ENCODE measurements around the gene CNTF.
A peak's percentile ranks its signal among the peaks of the same experiment; 100 is the strongest.

Gene CNTF

GRCh38 chr11:58649623-58650022 lies 27.2 kb downstream of the CNTF start:
- peaks cover 3 to 15% (median 6%) of the 10 kb centered on the region in 5 experiments for H3K9me3 ChIP-seq (ENCODE audit: control extremely low read depth in 1 of 5, control insufficient read depth in 4 of 5, insufficient read depth in 2 of 5, low read depth in 1 of 5, low read length in 4 of 5)
- H3K36me3 ChIP-seq (ENCODE audit: control insufficient read depth in 4 of 4, insufficient read depth in 4 of 4, low read length in 3 of 4) = no peaks in the 10 kb centered on the region
- no peak for DNase-seq
- H3K27ac ChIP-seq (ENCODE audit: insufficient read depth in 1 of 2, low read depth in 1 of 2, low read length in 2 of 2, poor library complexity in 1 of 2, severe bottlenecking in 2 of 2) = no peak overlapping the region
- no peaks in the 10 kb centered on the region for H3K27me3 ChIP-seq (replicated peaks in 2 of 5; ENCODE audit: control insufficient read depth in 4 of 5, insufficient read depth in 5 of 5, low read length in 4 of 5)
- ChIA-PET CTCF (interaction anchor here (1.1 to 2.0 kb wide), 3 partner anchors 20 to 139 kb away, joined by 3 to 9 read pairs (median 6); no protein-coding TSS in a partner anchor), POLR2A (no interaction called here)
- H3K4me3 ChIP-seq (ENCODE audit: control insufficient read depth in 1 of 7, extremely low read depth in 1 of 7, insufficient read depth in 4 of 7, low read depth in 2 of 7, low read length in 6 of 7) = no peak overlapping the region
- peaks cover 0 to 4% (median 2%) of the 10 kb centered on the region in 4 experiments for H3K4me1 ChIP-seq (ENCODE audit: control extremely low read depth in 1 of 4, control insufficient read depth in 4 of 4, insufficient read depth in 4 of 4, low read length in 3 of 4)

- Histone ChIP-seq H3K4me1 (ENCODE audit: control extremely low read depth in 1 of 4, control insufficient read depth in 4 of 4, insufficient read depth in 4 of 4, low read length in 3 of 4) (peaks cover 0 to 4% (median 2%) of the 10 kb centered on the region in 4 experiments), H3K4me3 (ENCODE audit: control insufficient read depth in 1 of 7, extremely low read depth in 1 of 7, insufficient read depth in 4 of 7, low read depth in 2 of 7, low read length in 6 of 7) (no peak overlapping the region), H3K36me3 (ENCODE audit: control insufficient read depth in 4 of 4, insufficient read depth in 4 of 4, low read length in 3 of 4) (no peaks in the 10 kb centered on the region), H3K27ac (ENCODE audit: insufficient read depth in 1 of 2, low read depth in 1 of 2, low read length in 2 of 2, poor library complexity in 1 of 2, severe bottlenecking in 2 of 2) (no peak overlapping the region), H3K9me3 (ENCODE audit: control extremely low read depth in 1 of 5, control insufficient read depth in 4 of 5, insufficient read depth in 2 of 5, low read depth in 1 of 5, low read length in 4 of 5) (peaks cover 3 to 13% (median 5%) of the 10 kb centered on the region in 5 experiments), H3K27me3 (replicated peaks in 2 of 5; ENCODE audit: control insufficient read depth in 4 of 5, insufficient read depth in 5 of 5, low read length in 4 of 5) (no peaks in the 10 kb centered on the region)
- DNase-seq = no peak
- POLR2A ChIA-PET = no interaction called here
- CTCF ChIA-PET = interaction anchor here (1.1 to 6.8 kb wide), 5 partner anchors 14 to 138 kb away, joined by 3 to 53 read pairs (median 6); no protein-coding TSS in a partner anchor
- WGBS (ENCODE audit: insufficient coverage) = no CpG with 5 or more reads among the region's 1 CpG
These were observed 28.0 kb downstream of the CNTF start for GRCh38 chr11:58650496-58650895.

- POLR2A ChIA-PET = interaction anchor here (0.6 kb wide), 1 partner anchor 113 kb away, joined by 3 read pairs; no protein-coding TSS in a partner anchor
- no peak for DNase-seq
- H3K9me3 ChIP-seq (ENCODE audit: control extremely low read depth in 1 of 5, control insufficient read depth in 4 of 5, insufficient read depth in 2 of 5, low read depth in 1 of 5, low read length in 4 of 5) = peaks cover 0 to 2% (median 2%) of the 10 kb centered on the region in 5 experiments
- H3K27me3 ChIP-seq (replicated peaks in 2 of 5; ENCODE audit: control insufficient read depth in 4 of 5, insufficient read depth in 5 of 5, low read length in 4 of 5) = no peaks in the 10 kb centered on the region
- no peak overlapping the region for H3K4me3 ChIP-seq (ENCODE audit: control insufficient read depth in 1 of 7, extremely low read depth in 1 of 7, insufficient read depth in 4 of 7, low read depth in 2 of 7, low read length in 6 of 7)
- CTCF ChIA-PET = interaction anchor here (0.6 to 6.8 kb wide), 21 partner anchors 12 to 505 kb away, joined by 3 to 84 read pairs (median 4); no protein-coding TSS in a partner anchor
- H3K36me3 ChIP-seq (ENCODE audit: control insufficient read depth in 4 of 4, insufficient read depth in 4 of 4, low read length in 3 of 4) = no peaks in the 10 kb centered on the region
- WGBS (ENCODE audit: insufficient coverage) = 100% methylated on average over 1 of the region's 2 CpGs
- H3K4me1 ChIP-seq (ENCODE audit: control extremely low read depth in 1 of 4, control insufficient read depth in 4 of 4, insufficient read depth in 4 of 4, low read length in 3 of 4) = peaks cover 0 to 4% (median 0%) of the 10 kb centered on the region in 4 experiments
- no peak overlapping the region for H3K27ac ChIP-seq (ENCODE audit: insufficient read depth in 1 of 2, low read depth in 1 of 2, low read length in 2 of 2, poor library complexity in 1 of 2, severe bottlenecking in 2 of 2)
These were observed 30.3 kb downstream of the CNTF start for GRCh38 chr11:58652726-58653280.

GRCh38 chr11:58654079-58654907 lies 31.8 kb downstream of the CNTF start:
- peak; percentile 88 to 95 (median 94) for DNase-seq
- Histone ChIP-seq H3K27me3 (replicated peaks in 2 of 5; ENCODE audit: control insufficient read depth in 4 of 5, insufficient read depth in 5 of 5, low read length in 4 of 5) (no peaks in the 10 kb centered on the region), H3K4me3 (ENCODE audit: control insufficient read depth in 1 of 7, extremely low read depth in 1 of 7, insufficient read depth in 4 of 7, low read depth in 2 of 7, low read length in 6 of 7) (no peak overlapping the region), H3K27ac (ENCODE audit: insufficient read depth in 1 of 2, low read depth in 1 of 2, low read length in 2 of 2, poor library complexity in 1 of 2, severe bottlenecking in 2 of 2) (no peak overlapping the region), H3K36me3 (ENCODE audit: control insufficient read depth in 4 of 4, insufficient read depth in 4 of 4, low read length in 3 of 4) (no peaks in the 10 kb centered on the region), H3K9me3 (ENCODE audit: control extremely low read depth in 1 of 5, control insufficient read depth in 4 of 5, insufficient read depth in 2 of 5, low read depth in 1 of 5, low read length in 4 of 5) (peaks cover 0 to 2% (median 1%) of the 10 kb centered on the region in 5 experiments), H3K4me1 (ENCODE audit: control extremely low read depth in 1 of 4, control insufficient read depth in 4 of 4, insufficient read depth in 4 of 4, low read length in 3 of 4) (peaks cover 0 to 4% (median 0%) of the 10 kb centered on the region in 4 experiments)
- ChIA-PET POLR2A (interaction anchor here (0.5 kb wide), 1 partner anchor 295 kb away, joined by 3 read pairs; no protein-coding TSS in a partner anchor), CTCF (interaction anchor here (0.6 to 6.8 kb wide), 15 partner anchors 21 to 503 kb away, joined by 3 to 84 read pairs (median 4); no protein-coding TSS in a partner anchor)
- 37% methylated on average over 12 of the region's 12 CpGs for WGBS (ENCODE audit: insufficient coverage)

GRCh38 chr11:58654908-58655296 lies 32.4 kb downstream of the CNTF start:
- Histone ChIP-seq H3K4me1 (ENCODE audit: control extremely low read depth in 1 of 4, control insufficient read depth in 4 of 4, insufficient read depth in 4 of 4, low read length in 3 of 4) (peaks cover 0 to 4% (median 0%) of the 10 kb centered on the region in 4 experiments), H3K27me3 (replicated peaks in 2 of 5; ENCODE audit: control insufficient read depth in 4 of 5, insufficient read depth in 5 of 5, low read length in 4 of 5) (no peaks in the 10 kb centered on the region), H3K4me3 (ENCODE audit: control insufficient read depth in 1 of 7, extremely low read depth in 1 of 7, insufficient read depth in 4 of 7, low read depth in 2 of 7, low read length in 6 of 7) (no peak overlapping the region), H3K9me3 (ENCODE audit: control extremely low read depth in 1 of 5, control insufficient read depth in 4 of 5, insufficient read depth in 2 of 5, low read depth in 1 of 5, low read length in 4 of 5) (peaks cover 0 to 3% (median 1%) of the 10 kb centered on the region in 5 experiments), H3K36me3 (ENCODE audit: control insufficient read depth in 4 of 4, insufficient read depth in 4 of 4, low read length in 3 of 4) (no peaks in the 10 kb centered on the region), H3K27ac (ENCODE audit: insufficient read depth in 1 of 2, low read depth in 1 of 2, low read length in 2 of 2, poor library complexity in 1 of 2, severe bottlenecking in 2 of 2) (no peak overlapping the region)
- POLR2A ChIA-PET = interaction anchor here (0.5 kb wide), 1 partner anchor 294 kb away, joined by 3 read pairs; no protein-coding TSS in a partner anchor
- 100% methylated on average over 1 of the region's 1 CpG for WGBS (ENCODE audit: insufficient coverage)
- no peak for DNase-seq
- CTCF ChIA-PET = interaction anchor here (0.7 to 6.8 kb wide), 17 partner anchors 8 to 503 kb away, joined by 3 to 84 read pairs (median 3); no protein-coding TSS in a partner anchor

- no CpG with 5 or more reads among the region's 2 CpGs for WGBS (ENCODE audit: insufficient coverage)
- Histone ChIP-seq H3K27me3 (replicated peaks in 2 of 5; ENCODE audit: control insufficient read depth in 4 of 5, insufficient read depth in 5 of 5, low read length in 4 of 5) (no peaks in the 10 kb centered on the region), H3K4me1 (ENCODE audit: control extremely low read depth in 1 of 4, control insufficient read depth in 4 of 4, insufficient read depth in 4 of 4, low read length in 3 of 4) (peaks cover 0 to 4% (median 0%) of the 10 kb centered on the region in 4 experiments), H3K9me3 (ENCODE audit: control extremely low read depth in 1 of 5, control insufficient read depth in 4 of 5, insufficient read depth in 2 of 5, low read depth in 1 of 5, low read length in 4 of 5) (peaks cover 0 to 6% (median 2%) of the 10 kb centered on the region in 5 experiments), H3K4me3 (ENCODE audit: control insufficient read depth in 1 of 7, extremely low read depth in 1 of 7, insufficient read depth in 4 of 7, low read depth in 2 of 7, low read length in 6 of 7) (no peak overlapping the region), H3K36me3 (ENCODE audit: control insufficient read depth in 4 of 4, insufficient read depth in 4 of 4, low read length in 3 of 4) (no peaks in the 10 kb centered on the region), H3K27ac (ENCODE audit: insufficient read depth in 1 of 2, low read depth in 1 of 2, low read length in 2 of 2, poor library complexity in 1 of 2, severe bottlenecking in 2 of 2) (no peak overlapping the region)
- DNase-seq = no peak
- CTCF ChIA-PET = interaction anchor here (1.6 to 6.8 kb wide), 5 partner anchors 14 to 244 kb away, joined by 3 to 84 read pairs (median 42); no protein-coding TSS in a partner anchor
- POLR2A ChIA-PET = no interaction called here
These were observed 33.9 kb downstream of the CNTF start for GRCh38 chr11:58656348-58656747.
